Activated CD8-positive, alpha-beta memory T cell treated with anti-CD3 and anti-CD28 coated beads for 1 hour (primary cell): ENCODE data around the gene SLMAP.
"Not testable (repeated sequence)": the region's sequence is repeated elsewhere in the genome, so short reads cannot be mapped to it uniquely, and the experiment has no call there.

Experiments
- DNase-seq, 2 donors: peaks; one replicate each; pipeline ENCODE4 v3.0.0-alpha.2; 2020; ENCODE audit warnings: low read depth in 1 of 2; ENCODE audit errors: extremely low read depth in 1 of 2

The SLMAP gene

DNA sequence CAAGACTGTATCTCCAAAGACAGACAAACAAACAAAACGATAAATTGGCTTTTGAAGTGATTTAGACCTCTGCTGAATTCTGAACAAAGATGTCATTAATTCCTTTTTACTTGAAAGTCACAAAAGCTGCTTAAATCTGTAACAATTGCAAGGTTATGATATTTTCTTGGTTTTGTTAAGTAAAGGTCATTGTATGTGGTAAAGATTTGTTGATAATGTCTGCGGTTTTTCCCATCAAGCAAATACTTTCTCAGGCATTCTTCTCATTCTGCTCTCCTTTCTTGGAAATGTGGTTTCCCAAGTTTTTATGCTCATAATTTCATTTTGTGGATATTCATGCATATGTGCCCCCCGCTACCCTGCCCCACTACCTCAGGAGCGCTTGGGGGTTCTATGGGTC, 116.5 kb downstream of the SLMAP start:
- no peak for DNase-seq

DNA sequence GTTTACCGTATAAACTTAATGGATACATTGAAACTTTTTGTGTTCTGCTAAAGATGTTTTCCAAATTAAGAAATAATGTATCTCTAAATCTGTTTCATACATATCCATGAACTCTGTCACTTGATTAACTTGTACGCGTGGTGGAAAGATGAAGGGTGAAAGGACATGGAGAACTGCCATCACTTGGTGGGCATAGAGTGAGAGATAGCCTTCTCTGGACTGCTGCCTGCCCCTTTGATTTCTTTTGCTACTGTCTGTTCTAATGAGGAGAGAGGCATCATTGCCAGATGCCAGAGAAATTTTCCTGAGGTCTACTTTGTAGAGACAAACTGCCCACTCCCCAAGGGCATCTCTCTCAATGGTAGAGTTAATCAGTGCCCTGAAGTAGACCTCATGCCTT, 120.5 kb downstream of the SLMAP start:
- no peak for DNase-seq

- DNase-seq, result no peak
Observed at GRCh38 chr3:57877116-57877515, 121.0 kb downstream of the SLMAP start.

GRCh38 chr3:57884436-57884835, 128.3 kb downstream of the SLMAP start:
- DNase-seq, result not testable (repeated sequence)

DNA sequence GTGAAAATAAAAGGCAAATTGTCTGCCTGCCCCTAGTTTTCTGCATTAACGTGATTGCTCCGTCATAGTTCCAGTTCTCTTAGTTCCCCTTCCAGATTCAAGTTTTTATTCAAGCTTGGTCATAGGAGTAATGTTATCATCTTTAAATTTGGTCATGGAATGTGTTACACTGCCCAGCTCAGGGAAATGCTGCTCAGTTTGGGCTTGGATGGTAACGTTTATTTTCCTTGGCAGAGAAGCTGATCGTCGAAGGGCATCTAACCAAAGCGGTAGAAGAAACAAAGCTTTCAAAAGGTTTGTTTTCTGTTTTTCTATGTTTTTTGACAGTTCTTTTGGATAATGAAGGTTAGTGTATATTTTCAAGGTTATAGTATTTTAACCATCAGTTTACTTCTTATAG, 133.7 kb downstream of the SLMAP start:
- no peak for DNase-seq

- no peak for DNase-seq
Observed at GRCh38 chr3:57890874-57891273, 134.8 kb downstream of the SLMAP start.

DNA sequence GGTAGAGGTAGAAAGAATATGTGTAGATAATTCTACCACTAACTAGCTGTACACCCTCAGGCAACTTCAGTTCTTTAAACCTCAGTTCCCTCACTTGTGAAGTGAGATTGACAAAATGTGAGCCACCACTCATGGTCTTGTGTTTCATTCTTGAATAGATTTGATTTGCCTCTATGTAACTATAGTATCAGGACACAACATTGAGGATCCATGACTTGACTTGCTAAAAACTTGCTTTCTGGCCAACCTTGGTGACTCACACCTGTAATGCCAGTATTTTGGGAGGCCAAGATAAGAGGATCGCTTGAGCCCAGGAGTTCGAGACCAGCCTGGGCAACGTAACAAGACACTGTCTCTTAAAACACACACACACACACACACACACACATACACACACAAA, 136.3 kb downstream of the SLMAP start:
- no peak for DNase-seq

GRCh38 chr3:57893156-57893555, 137.0 kb downstream of the SLMAP start:
- DNase-seq, result no peak

DNA sequence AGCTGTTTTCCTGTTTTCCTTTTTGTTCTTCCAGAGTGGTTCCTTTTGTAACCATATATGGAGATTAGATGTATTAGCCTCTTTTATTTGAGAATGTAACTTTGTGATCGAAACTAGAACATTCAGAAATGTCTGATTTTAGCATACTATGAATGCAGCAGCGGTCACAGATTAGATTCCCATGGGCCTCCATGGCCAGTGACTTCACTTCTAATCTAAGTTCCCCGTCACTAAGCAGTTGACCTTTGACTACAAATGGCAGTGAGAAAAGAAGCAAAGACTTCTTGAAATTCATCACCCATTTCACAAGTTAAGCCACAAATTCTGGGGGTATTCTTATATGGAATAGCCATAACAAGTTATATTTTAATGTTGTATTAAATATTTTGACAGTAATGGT, 137.6 kb downstream of the SLMAP start:
- DNase-seq, result no peak

GRCh38 chr3:57896031-57896430, 139.9 kb downstream of the SLMAP start:
- DNase-seq, result no peak

GRCh38 chr3:57896691-57897090, 140.6 kb downstream of the SLMAP start:
- DNase-seq, result no peak

DNA sequence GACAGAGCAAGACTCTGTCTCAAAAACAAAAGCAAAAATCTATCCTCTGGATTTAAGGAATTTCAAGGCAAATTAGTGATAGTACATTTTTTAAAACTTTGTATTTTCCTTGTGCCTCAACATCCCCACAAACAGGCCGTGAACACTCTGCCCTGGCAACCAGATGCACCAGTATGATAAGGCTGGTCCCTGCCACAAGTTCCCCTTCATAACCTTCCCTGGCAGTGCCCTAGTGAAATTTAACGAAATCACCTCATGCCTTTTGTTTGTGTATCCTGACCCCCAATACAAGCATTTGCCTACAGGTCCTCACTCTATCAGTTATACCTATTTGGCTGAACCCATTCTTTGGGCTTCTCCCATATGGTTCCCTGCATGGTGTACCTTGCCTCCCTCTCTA, 144.7 kb downstream of the SLMAP start:
- no peak for DNase-seq

DNA sequence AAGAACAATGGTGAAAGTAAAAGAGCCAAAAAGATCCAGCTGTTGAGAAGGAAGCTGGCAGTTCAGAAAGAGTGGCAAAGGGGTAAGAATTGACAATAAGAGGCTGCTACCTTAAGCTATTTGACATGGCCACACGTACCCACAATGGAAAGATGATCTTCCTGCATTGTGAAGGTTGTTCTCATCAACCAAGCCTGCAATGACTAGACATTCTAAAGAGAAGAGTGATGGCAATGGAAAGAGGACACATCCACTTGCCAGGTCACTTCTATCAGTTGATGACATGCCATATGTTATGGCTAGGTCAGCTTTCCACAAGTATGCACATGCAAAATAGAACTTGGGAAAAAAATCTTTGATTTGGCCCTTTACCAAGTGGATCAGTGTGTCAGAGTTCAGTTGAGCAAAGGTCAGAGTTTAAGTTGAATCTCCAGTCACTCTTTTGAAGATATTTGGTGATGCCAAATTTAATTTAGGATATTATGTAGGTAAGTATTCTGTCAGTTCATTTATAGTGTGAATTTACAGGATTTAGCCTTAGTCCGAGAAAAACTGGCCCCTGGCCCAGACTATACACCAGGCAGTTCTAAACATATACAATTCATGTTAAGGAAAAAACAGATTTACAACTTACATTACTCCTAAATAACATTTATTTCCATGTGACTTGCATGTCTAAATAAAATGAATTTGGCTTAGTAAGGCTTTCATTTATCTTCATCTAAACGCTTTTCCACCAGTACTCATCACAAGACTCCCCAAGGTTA, 147.2 kb downstream of the SLMAP start:
- no peak for DNase-seq

DNA sequence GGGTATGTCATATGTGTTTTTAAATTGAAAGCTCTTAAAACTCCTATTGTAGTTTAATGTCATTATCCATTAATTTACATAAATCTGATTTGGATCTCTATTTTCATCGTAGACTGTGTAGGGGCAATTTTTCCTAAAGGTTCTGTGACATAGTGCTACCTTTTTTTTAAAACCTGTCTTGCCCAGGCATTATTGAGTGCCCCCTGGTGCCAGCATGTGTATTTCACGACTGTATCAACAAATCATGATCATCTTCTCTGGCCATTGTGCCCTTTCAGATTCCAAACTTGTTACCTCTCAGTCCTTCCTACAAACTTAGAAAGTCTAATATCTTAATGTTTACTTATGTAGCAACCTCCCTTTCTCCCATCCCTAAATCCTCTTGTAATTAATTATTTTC, 154.9 kb downstream of the SLMAP start:
- DNase-seq, result no peak

GRCh38 chr3:57911593-57911992, 155.5 kb downstream of the SLMAP start:
- DNase-seq, result no peak

DNA sequence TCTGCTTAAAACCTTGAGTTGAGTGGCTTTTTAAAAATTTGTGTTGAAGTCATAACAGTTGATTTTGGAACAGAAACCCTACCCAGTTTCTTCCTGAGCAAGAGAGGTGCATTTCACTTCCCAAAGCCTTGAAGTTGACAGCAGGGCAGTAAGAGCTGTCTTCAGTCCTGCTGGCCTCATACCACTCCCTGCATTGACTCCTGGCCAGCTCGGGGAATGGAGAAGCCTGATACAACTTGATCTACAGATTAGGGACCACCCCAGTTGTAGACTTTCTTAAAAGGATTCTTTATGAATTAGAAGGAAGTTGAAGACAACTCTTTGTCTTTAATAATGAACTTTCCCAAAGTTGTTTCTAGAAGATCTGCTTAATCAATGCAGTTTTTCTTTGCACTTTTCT, 161.5 kb downstream of the SLMAP start:
- no peak for DNase-seq

DNA sequence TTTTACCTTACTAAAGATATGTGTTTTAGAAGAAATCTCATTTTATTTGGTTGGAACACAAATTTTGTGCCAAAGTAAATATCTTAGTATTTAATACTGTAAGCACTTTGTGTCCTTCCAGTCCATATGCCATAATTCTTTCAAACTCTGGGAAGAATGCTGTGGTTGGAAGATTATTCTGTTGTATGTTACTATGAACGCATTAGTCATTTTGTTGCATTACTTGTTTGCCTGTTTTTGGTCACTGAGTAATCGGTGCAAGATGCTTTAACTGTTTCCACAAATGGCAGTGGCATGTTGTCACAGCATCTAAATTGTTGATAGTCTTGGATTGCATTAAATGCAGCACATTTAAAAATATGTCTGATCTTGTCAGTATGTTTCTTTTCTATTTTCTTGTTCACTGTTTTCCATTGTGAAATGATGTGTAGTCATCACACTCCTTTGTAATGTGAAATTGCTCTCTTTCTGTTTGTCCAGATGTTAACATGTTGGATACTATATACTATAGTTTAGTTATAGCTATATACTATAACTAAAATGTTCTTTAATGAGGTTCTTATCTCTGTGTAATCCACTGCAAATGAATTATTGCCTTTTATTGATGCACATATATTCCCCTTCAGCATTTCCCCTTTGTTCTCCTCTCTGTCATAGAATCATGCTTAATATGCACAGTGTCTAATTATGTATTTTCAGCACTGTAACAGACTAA, 162.2 kb downstream of the SLMAP start:
- DNase-seq, result no peak

DNA sequence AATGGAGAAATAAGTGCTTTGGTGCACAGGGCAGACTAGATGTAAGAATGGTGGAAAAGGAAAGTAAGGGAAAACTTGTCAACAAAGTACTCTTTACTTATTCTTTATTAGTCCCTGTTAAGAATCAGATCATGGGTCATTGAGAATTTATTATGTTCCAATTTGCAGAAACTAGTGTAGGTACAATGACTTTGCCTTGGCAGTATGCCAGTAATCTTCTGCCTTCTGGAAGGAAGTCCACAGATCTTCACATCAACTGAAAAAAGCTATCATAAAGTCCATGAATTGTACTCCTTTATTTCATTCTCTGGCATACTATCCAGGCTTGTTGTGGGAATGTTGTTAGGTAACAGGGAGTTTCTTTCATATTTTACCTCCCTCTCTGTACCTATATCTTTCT, 163.9 kb downstream of the SLMAP start:
- no peak for DNase-seq

DNA sequence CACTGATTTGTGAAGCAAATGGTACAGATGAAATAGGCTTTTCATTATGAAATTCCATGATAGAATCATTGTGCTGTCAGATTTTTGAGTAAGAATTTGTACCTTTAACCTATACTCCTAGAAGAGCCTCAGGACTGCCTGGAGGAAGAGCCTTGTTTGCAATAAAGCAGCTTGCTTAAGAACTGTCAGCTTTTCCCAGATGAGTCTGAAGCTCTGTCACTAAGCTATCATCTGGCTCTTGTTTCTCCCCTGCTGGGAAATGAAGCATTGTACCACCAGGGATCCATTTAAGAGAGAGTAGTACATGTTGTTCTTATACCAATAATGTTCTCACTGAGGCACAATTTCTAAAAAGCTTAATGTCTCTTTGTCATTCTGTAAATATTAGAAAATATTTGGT, 167.0 kb downstream of the SLMAP start:
- DNase-seq, result no peak

DNA sequence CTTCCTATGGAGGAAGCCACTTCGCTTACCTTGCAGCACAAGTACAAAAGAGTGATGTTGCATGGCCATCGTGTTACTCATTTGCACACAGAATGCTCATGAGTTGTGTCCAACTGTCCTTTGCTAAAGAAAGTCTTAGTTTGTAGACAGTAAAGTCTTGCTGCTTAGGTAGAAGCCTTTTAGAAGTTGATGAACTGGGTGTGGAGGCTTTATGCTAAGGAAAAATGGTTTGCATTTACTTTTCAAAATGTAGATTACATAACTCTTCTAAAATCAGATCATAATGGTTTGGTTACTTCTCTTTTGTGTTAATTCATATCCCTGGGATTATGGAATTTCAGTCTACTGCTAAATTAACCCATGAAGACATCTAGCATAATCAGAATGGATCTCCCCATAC, 167.6 kb downstream of the SLMAP start:
- no peak for DNase-seq

- no peak for DNase-seq
Observed at GRCh38 chr3:57927166-57927565, 171.1 kb downstream of the SLMAP start.

DNA sequence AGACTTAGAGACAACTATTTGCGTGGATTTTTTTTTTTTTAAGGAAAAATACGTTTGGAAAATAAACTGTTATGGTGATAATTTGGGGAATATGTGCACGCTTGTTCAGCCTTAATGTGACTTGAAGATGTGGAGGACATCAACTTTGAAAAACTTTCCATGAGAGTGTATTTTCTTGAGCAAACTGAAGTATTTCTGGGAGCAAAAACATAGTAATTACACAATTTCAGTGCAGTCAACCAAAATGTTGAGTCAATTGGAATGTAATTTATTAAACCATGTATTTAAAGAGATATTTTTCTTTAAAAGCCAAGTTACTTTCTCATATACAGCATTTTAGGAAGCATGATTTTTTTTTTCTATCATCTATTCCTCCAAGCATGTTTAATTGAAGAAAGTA, 171.8 kb downstream of the SLMAP start:
- no peak for DNase-seq

DNA sequence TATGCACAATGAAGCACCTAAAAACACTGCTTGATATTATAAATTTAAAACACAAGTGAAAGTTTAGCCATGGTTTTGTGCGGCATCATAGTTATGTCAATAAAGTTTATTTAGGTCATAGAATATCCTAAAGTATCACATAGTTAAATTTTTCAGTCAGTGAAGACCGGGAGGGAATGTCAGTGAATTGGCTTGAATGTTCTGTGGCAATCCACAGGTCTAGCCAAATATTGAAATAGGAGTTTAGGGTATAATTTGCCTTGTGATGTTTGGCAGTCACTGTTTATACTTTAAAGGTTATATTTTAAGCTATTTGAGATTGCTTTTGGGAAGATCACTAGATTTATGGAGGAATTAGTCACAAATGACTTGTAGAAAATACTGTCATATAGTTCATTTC, 172.4 kb downstream of the SLMAP start:
- no peak for DNase-seq
